GM18873 (cell line): Measurements from ENCODE around the gene SLC45A3.
"Not testable (repeated sequence)": the region's sequence is repeated elsewhere in the genome, so short reads cannot be mapped to it uniquely, and the experiment has no call there.

ENCODE experiments used
- ATAC-seq: cut with Tn5 transposase; IDR thresholded peaks from one replicate; pipeline ENCODE4 v1.9.1; 2021; ENCODE audit warnings: mild to moderate bottlenecking, moderate library complexity, moderate number of reproducible peaks; ENCODE audit not compliant: unreplicated experiment, low FRiP score

SLC45A3 gene

GRCh38 chr1:205645519-205645918 is 34.8 kb downstream of the SLC45A3 start:
- ATAC-seq, result no peak

GRCh38 chr1:205642679-205643307 is 37.5 kb downstream of the SLC45A3 start:
- ATAC-seq, result no peak

GRCh38 chr1:205639567-205639966 is 40.7 kb downstream of the SLC45A3 start:
- no peak for ATAC-seq

- no peak for ATAC-seq
Observed at GRCh38 chr1:205637854-205638468, 42.3 kb downstream of the SLC45A3 start.

GRCh38 chr1:205636732-205637131 is 43.6 kb downstream of the SLC45A3 start:
- ATAC-seq, result no peak

- ATAC-seq, result not testable (repeated sequence)
Observed at GRCh38 chr1:205636138-205636530, 44.2 kb downstream of the SLC45A3 start.

GRCh38 chr1:205633421-205633976 is 46.8 kb downstream of the SLC45A3 start:
- ATAC-seq, result no peak

- no peak for ATAC-seq
Observed at GRCh38 chr1:205632669-205633169, 47.6 kb downstream of the SLC45A3 start.

- peak; percentile 70 for ATAC-seq
Observed at GRCh38 chr1:205631768-205632668, 48.3 kb downstream of the SLC45A3 start, which contains the start of gene ELK4. TSS of gene ELK4 (minus strand) at chr1:205632011. CDS start at chr1:205623882, 8,129 bp downstream.

- ATAC-seq, result peak; percentile 51
Observed at GRCh38 chr1:205631010-205631767, 49.1 kb downstream of the SLC45A3 start.

GRCh38 chr1:205630651-205631009 is 49.7 kb downstream of the SLC45A3 start:
- ATAC-seq, result no peak

- no peak for ATAC-seq
Observed at GRCh38 chr1:205630241-205630640, 50.1 kb downstream of the SLC45A3 start.

GRCh38 chr1:205629751-205630150 is 50.6 kb downstream of the SLC45A3 start:
- ATAC-seq, result no peak

- ATAC-seq, result no peak
Observed at GRCh38 chr1:205627956-205628355, 52.4 kb downstream of the SLC45A3 start.

- no peak for ATAC-seq
Observed at GRCh38 chr1:205626216-205626615, 54.1 kb downstream of the SLC45A3 start.

- no peak for ATAC-seq
Observed at GRCh38 chr1:205623646-205624045, 56.7 kb downstream of the SLC45A3 start.

- ATAC-seq, result no peak
Observed at GRCh38 chr1:205620269-205620668, 60.0 kb downstream of the SLC45A3 start.

GRCh38 chr1:205619376-205619775 is 60.9 kb downstream of the SLC45A3 start:
- ATAC-seq, result no peak

GRCh38 chr1:205616563-205617293 is 63.6 kb downstream of the SLC45A3 start:
- no peak for ATAC-seq
